NK-92 (cell line): ENCODE data around the gene HS6ST2.

Experiments used
- DNase-seq: peaks from one replicate; lab custom pipeline; 2025; ENCODE audit not compliant: unreplicated experiment; lab: John Stamatoyannopoulos, UW

The HS6ST2 gene

DNA sequence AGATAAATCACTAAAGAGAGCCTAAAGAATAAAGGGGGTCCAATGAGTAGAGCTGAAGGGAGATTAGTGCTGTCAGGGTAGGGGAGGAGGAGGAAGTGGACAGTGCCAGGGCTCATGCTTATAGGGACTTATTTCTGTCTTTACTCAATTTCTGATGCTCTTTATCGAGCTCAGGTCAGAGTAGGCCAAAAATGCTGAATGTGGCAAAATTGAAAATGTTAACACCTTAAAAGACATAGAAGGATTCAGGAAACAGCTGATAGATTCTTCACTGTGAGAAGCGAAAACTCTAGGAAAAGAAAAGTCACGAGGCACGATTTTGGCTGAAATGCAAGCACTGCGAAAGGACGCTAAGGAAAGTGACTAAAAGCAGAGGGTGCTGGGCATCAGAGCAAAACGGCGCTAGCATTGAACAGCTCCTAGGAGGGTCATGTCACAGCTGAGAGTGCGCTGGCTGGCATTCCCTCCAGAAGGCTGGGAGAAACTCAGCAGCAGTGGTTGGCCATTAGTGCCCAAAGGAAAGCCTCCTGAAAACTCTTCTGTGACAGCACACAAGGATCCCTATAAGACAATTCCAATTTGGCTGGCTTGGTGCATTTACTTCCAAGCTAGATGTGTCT is 150.9 kb downstream of the HS6ST2 start:
- DNase-seq: no peak

DNA sequence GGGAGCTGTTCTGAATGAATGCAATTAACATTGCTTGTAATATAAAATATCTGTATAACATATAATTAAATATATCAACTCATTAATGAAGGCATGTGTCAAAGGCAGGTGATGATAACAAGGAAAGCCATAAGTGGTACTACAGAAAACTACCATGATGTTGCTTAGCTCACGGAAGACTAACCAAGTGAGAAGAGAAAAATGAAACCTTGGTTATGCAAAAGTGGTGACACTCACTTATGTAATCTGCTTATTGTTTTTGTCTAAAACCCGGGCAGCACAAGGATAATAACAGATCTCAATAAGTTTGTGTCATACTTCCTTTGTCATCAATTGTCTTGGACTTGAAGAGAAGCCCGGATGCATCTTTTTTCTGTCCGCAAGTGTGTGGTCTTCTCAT is 156.4 kb downstream of the HS6ST2 start:
- no peak for DNase-seq

DNA sequence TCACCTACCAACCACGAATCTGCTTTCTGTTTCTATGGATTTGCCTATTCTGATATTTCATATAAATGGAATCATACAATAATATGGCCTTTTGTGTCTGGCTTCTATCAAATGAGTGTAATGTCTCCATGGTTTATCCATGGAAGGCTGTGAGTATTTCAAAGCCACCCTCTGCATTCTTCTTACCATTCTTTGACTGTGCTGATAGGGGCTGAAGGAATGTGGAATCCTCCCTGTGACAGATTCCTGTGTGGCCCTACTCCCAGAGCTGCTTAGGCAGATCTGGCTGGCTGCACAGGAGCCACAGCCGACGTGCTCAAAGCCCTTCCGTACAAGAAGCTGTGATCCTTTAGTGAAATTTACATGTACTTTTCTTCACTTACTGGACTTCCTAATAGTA is 163.2 kb downstream of the HS6ST2 start:
- DNase-seq: no peak

DNA sequence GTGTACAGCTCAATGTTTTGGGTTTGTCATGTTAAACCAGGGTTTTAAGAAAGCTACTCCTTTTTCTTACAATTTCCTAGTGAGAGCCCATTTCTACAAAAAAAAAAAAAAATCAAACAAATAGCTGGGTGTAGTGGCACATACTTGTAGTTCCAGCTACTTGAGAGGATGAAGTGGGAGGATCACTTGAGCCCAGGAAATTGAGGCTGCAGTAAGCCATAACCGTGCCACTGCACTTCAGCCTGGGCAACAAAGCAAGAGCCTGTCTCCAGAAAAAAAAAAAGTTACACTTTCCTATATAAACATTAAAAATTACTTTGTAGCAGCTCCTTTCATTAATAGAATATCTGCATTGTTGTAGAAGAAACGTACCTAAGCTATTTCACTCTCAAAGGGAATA is 166.7 kb downstream of the HS6ST2 start:
- DNase-seq: no peak

DNA sequence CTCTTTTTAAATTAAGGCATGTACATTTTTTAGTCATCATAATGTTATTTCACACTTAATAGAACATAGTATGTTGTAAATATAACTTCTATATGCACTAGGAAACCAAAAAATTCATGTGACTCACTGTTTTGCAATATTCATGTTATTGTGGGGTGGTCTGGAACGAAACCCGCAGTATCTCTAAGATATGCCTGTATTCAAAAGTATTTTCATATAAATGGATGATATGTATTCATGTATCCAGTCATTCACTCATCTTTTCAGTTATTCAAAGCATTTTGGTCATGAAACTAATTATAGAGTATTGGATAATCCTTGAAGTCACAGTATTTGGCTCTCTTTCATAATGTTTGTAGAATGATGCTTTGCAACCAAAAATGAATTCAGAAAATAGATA is 168.1 kb downstream of the HS6ST2 start:
- DNase-seq: no peak

DNA sequence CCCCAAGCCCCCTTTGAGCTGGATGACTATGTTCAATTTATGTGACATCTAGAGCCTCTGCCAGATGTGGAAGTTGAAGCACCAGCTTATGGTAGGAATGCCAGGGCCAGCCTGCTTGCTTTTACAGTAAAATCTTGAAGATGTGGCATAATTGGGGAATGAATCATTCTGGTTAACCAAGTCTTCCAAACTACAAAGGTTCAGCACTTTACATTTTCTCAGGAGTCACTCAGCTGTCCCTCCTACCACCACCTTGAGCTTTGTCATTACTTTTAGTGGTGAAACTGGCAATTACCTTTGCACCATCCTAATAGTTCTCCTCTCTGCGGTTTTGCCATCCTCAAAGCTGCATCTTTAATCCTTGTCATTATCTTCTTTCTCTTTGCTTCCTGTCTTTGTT is 172.2 kb downstream of the HS6ST2 start:
- DNase-seq: no peak

DNA sequence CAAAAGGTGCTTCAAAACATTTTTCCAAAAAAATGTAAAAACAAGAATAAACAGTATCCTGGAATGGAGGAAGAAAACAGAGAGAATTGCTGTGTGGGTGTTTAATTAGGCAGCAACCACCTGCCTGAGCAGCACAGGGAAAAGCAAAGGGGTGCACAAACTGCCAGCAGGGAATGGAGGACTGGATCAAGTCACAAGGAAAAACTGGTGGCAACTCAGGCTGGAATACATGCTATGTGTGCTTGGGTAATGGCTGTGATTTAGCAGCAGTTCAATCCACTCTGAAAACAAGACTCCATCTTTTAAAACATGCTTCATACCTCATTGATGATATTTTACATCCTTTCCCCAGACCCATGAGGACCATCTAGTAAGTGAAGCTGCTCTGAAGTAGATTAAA is 179.5 kb downstream of the HS6ST2 start:
- no peak for DNase-seq

DNA sequence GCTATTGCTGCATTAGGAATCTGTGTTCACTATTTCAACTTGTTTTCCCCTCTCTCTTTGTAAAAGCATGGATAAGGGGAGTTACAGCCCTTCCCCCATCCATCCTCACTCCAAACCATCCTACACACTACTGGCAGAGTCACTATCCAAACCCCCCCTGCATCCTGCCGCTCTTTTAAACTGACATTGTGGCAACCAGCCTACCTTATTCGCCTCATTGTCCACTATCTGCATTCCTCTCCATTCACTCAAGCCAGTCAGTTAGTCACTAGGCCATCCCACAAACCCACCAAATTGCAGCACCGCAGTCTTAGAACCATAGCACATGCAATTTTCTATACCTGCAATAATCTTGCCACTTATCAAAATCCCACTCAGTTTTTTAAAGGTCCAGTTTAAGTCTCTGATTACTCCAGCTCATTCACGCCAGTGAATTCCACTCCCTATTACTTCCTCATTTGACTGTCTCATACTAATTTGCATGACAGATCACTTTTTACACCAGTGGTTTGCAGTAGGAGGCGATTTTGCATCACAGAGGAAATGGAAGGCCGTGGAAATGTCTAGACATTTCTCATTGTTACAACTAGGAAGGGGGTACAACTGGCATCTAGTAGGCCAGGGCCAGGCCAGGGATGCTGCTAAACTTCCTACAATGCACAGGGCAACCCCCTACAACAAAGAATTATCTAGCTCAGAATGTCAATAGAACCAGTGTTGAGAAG is 181.8 kb downstream of the HS6ST2 start:
- no peak for DNase-seq

DNA sequence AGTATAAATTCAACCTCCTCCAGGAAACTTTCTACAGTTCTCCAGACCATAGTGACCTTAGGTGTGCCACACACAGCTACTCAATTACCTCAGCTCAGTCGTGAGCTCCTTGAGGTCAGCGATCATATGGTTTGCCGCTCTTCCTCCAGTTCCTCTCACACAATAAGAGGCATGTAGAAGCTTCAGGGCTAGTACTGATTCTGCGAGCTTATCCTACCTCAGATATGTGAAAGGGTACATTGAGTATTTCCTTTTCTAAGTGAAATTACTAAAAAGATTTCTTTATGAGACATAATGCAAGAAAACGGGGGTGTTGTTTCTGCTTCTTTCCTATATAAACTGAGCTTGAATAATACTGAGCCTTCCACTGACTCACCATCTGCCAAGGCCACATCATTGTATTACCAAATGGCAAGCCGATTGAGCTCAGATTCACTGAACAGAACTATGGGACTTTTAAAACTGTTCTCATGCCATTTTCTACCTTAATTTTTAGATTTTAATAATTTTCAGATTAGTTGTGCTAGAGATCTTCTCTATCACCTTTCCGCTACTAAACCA is 183.1 kb downstream of the HS6ST2 start:
- no peak for DNase-seq

DNA sequence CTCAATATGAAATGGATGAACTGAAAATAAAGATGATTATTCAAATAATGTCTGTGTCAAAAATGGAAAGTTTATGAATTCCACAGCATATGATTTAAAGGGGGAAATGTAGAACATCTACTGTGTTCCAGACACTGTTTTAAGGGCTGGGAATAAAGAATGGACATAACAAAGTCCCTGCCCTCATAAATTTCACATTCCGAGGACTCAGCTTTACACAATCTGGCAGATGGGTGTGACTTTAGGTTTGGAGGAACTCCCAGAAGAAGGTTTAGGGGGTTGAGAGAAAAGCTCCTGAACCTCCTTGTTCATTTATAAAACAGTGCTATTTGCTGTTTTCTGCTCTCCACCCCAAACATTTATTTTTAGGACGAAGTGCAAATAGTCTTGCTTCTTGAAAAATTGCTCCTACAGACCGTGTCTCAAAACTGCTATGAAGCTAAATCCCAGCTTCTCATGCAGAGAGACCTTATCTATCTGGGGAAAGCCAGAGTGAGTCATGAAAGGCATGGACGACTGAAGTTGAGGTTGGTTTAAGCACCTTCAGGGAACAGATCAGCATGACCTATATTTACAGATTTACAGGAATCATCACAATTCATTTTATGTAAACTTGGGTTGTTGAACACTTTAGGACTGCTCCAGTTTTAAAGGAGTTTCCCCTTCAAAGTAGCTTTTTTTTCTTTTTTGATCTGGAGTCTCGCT is 184.3 kb downstream of the HS6ST2 start:
- DNase-seq: no peak

DNA sequence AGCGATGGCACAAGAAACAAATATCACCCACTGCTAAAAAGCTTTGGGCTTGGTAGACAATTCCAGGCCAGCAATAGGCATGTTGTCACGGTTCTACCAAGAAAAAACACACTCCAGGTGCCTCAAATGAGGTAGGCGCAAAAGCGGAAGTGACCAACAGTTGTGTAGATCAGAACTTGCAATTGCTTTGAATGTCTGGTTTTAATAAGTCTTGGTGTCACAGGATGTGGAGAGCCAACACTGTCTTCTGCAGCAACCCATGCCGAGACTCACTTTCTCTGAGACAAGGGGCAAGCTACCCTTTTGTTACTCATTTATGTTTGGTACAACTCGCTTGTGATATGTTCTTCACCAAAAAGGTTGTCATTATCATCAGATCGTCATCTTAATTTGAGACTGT is 188.8 kb downstream of the HS6ST2 start:
- DNase-seq: no peak

DNA sequence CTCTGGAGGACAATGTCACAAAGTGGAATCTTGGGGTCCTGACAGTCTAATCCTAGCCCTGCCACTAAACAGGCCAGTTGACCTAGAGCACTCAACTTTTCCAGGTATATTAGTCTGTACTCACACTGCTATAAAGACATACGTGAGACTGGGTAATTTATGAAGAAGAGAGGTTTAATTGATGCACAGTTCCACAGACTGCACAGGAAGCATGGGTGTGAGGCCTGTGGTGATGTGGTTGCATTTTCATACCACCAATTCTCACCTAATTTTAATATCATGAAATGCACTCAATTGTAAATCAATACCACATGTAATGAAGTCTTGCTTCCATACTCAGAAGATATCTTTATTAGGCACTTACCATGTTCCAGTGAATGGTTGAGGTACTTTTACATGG is 192.0 kb downstream of the HS6ST2 start:
- no peak for DNase-seq

DNA sequence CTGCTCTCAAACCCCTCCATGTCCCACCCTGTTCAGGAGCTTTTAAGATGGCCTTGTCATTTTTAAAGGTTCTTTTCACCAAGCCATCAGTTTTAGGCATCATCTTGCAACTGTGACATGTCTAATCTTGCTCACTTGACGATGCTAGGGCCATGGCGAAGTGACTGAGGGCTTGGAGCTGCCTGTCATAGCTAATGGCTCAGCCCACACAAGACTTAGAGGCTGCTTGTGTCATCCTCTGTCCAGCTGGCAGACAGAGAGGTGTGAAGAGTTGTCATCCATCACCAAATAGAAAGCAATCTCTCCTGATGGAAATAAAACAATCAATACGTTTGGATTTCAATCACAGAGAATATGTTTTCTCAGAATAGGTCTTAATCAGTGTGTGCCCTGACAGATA is 194.9 kb downstream of the HS6ST2 start:
- DNase-seq: no peak

DNA sequence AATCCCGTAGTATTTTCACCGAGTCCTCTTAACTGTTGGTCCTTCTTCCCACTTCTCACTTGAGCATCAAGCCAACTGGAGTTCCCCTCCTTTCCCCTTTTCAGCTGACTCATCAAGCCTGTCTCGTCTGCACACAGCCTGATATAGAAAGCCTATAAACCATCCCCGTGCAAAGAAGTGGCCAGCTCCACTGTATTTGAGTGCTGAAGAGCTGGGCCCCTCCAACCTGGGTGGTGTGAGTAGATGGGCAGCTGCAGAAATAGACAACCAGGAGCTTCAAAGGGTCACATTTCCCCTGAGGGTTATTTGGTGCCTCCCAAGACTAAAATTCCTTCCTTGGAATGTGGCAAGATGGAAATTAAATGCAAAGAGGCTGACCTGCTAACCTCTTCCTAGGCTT is 199.7 kb downstream of the HS6ST2 start:
- DNase-seq: no peak

DNA sequence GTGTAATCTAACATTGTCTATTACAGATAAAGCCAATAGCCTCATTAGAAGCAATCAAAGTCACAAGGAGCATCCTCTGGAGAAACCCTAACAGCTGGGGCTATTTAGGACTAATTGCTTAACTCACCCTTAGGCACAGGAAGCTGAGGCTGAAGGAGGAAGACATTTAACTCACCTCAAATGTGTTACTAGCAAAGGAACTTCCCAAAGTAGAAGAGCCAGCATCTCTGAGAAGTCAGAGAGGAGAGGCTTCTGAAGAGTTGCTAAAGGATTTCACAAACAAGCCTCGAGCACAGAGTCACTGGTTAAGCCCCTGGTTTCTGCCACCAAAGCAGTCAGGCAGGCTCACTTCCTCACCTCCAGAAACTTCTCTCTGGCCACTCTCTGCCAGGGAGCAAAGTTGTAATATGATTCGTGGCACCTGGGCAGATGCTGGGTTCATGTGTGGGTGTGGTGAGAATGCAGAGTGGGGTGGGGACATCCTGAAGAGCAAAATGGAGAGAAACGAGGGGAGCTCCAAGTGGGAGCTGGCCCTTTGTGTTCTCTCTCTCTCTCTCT is 201.3 kb downstream of the HS6ST2 start:
- DNase-seq: no peak

DNA sequence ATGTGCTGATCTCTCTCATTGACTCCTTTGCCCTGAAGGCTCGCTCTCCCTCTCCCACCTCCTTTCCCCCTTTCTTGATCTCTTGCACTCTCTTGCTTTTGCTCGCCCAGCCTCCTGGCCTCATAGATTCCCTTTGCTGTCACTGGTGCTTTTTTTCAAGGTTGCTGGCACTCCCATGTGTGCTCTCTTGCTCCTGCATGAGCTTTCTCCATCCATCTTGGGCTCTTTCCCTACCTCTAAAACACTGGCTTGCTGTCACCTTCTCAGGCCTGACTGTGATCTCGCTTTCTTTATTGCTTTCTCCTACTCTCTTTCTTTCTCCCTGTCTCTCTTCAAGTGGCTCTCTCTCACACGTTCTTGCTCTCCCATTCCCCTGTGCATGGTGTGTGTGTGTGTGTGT is 202.0 kb downstream of the HS6ST2 start:
- no peak for DNase-seq

DNA sequence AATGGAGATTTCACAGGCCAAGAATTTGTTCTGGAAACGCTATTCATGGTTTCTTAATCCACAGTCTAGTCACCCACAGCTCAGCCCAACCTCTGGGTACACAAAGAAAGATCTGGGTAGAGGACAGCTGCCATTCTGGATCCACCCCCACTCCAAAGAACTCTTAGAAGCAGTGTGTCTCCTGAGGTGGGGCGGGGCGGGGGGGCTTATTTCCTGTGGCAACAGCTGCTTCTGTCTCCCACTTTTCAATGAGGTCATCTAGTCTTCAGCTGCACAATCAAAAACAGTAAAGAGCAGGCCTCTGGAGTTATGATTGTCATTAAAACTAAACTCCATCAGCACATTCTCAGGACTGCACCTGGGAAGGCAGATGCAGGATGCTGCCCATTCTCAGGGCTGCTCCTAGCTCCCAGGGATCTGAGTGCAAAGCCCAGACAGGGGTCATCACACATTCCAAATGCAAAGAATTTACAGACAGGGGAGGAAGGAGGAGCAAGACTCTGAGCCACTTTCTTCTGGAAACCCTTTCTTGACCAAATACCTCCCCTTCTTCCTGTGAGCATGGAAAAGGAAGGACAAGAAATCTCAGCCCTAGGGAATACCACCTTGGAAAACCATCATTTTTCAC is 207.3 kb downstream of the HS6ST2 start:
- no peak for DNase-seq

DNA sequence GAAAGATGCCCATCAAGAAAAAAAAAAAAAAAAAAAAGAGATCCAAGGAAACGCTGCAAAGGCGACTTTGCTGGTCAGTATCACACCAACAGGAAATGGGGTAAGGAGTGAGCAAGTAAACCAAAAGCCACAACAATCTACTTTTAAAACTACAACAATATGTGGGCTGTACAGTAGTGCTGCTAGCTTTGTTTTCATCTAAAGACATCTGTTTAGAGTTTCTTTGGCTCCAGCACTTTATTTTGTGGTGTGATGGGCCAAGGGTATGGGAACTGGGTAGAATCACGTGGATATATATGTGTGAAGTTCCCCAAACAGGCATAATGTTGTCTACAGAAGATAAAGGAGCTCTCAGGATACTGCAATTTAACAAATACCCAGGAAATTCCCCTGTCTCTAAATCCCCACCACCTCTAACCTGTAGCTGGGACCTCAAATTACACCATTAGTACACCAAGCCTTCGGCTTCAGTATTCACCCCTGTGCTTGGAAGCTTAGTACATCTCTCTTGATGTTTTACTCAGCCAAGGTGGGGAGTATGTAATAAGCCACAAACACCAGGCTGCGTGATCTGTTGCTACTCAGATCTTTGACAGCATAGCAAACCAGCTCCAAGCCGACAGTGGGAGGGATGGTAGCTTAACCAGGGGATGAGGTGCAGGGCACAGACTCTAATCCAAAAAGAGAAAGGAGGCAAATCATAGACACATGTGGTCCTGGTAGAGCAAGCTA is 207.9 kb downstream of the HS6ST2 start:
- no peak for DNase-seq

DNA sequence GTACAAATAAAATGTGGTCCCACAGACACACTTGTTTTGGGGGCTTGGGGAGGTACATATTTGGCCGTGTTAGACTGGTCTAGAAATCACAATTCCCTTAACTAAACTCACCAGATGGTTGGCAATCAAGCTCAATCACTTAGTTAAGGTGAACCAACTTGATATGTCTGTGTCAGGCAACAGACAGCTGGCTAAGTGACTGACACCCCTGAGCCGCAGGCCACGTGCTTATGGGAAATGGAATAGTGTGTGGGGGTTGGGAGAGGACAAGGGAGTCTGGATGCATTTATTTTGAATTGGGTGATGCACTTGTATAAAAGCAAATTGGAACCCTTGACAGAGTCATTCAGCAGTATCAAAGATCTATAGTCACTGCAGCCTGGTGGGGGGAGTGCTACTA is 209.0 kb downstream of the HS6ST2 start:
- DNase-seq: no peak

DNA sequence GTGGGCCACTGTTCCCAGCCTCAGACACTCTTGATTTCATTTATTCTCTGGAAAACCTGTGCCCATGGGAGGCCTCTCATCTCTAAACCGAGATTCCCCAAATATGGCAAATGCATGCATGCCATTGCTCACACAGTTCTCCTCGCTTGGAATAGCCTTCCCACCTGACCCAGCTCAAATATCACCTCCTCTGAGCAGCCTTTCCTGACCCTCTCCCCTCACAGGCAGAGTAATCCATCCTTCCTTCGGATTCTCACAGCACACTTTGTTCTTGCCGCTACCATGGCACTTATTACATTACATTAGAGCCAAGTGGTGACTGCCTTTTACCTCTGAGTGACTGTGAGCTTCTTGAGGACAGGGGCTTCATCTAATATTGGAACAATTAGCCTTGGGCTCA is 209.5 kb downstream of the HS6ST2 start:
- no peak for DNase-seq

DNA sequence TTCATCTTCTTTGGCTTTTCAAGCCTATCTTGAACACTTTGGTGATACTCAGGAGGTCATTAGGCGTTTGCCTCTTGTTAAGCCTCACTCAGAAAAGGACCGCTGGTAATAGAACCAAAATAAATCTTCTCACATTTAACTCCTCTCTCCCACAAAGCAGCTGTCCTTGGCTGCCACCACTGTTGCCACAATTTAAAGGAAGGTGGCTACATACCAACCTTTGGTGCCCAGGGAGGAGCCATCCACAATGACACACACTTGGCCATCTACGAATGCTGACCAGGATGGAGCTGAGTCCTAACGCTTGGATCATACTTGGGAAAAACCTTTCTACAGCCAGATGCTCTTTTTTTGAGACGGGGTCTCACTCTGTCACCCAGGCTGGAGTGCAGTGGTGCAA is 210.2 kb downstream of the HS6ST2 start:
- DNase-seq: no peak
